K562 (cell line): ENCODE results near the gene SVOP. TPM values are rescaled to one million over a fixed set of nuclear protein-coding genes. Genes with fewer than 3 reads are reported as not detected.

Source experiments
- ATAC-seq: fragments of 200-7000 bp; cut with Tn5 transposase; 3 replicates; pipeline ENCODE4 v1.9.1; 2020; ENCODE audit warnings: moderate library complexity
- BruUV-seq: library from RNA; stranded (reverse); fragments of 400-500 nt; replicated peaks from 2 replicates; lab custom pipeline; 2021; lab: Mats Ljungman, UMichigan
- CTCF ChIA-PET: fragments of 300-600 bp; formaldehyde crosslinking; extraction: SDS; loops from one replicate; lab custom pipeline; 2021; ENCODE audit warnings: low intra/inter-chr PET ratio; lab: Yijun Ruan, JAX
- POLR2A ChIA-PET: fragments of 300-600, 350-650 bp; sonication (Branson Sonifier 250); formaldehyde crosslinking; extraction: SDS; loops from one replicate; lab custom pipeline; 2021; ENCODE audit warnings: antibody characterized with exemption, inconsistent platforms; lab: Yijun Ruan, JAX
- DNase-seq, 4 experiments: peaks; one replicate each; pipeline versions ENCODE4 v3.0.0 to v3.0.0-alpha.2; 2011 to 2018; ENCODE audit warnings: low spot score in 3 of 4, mixed read lengths in 3 of 4; ENCODE audit errors: extremely low read depth in 1 of 4
- FAIRE-seq: peaks from 2 replicates; lab custom pipeline; 2011; peaks lifted over from hg19 to GRCh38; lab: Jason Lieb, UNC
- H2AFZ ChIP-seq: 2 replicates; pipeline ENCODE4 v1.6.0; 2011; ENCODE audit warnings: low read depth, low read length, control low read depth, inconsistent platforms
- H3K27ac ChIP-seq: fragments of 200-600 bp; 3 replicates; pipeline ENCODE4 v1.8.0; 2011; ENCODE audit warnings: low read depth, mild to moderate bottlenecking, control low read depth, inconsistent platforms, low read length, moderate library complexity, mixed read lengths; ENCODE audit errors: extremely low read depth
- H3K27me3 ChIP-seq, 2 experiments: fragments of 300-600 bp in 1 of 2; 2 replicates in 1 of 2; 3 replicates in 1 of 2; pipeline versions ENCODE4 v1.6.0 to v1.8.0; 2011; ENCODE audit warnings: inconsistent platforms in 2 of 2, low read length in 2 of 2, mild to moderate bottlenecking in 1 of 2, mixed read lengths in 1 of 2, moderate library complexity in 1 of 2; ENCODE audit not compliant: control insufficient read depth in 2 of 2, insufficient read depth in 2 of 2
- H3K36me3 ChIP-seq: fragments of 300-600 bp; 3 replicates; pipeline ENCODE4 v1.8.0; 2011; ENCODE audit warnings: mild to moderate bottlenecking, low read length, inconsistent platforms; ENCODE audit not compliant: control insufficient read depth, insufficient read depth
- H3K4me1 ChIP-seq, 2 experiments: fragments of 200-600 bp in 1 of 2; replicated peaks in 1 of 2; 2 replicates in 1 of 2; 3 replicates in 1 of 2; pipeline versions ENCODE4 v1.5.1 to v1.8.0; 2011; ENCODE audit warnings: inconsistent platforms in 2 of 2, low read length in 2 of 2, mild to moderate bottlenecking in 1 of 2, mixed read lengths in 1 of 2, moderate library complexity in 1 of 2; ENCODE audit not compliant: control insufficient read depth in 2 of 2, insufficient read depth in 2 of 2
- H3K4me2 ChIP-seq: 2 replicates; pipeline ENCODE4 v1.6.1; 2011; ENCODE audit warnings: low read length, control low read depth, inconsistent platforms, mixed read lengths; ENCODE audit not compliant: insufficient read depth
- H3K4me3 ChIP-seq: fragments of 200-600 bp; sonication (generic), shearing (Covaris generic); 2 replicates; pipeline ENCODE4 v1.5.1; 2016; ENCODE audit warnings: control low read depth, inconsistent platforms
- H3K79me2 ChIP-seq: fragments of 200-600 bp; 3 replicates; pipeline ENCODE4 v1.8.0; 2011; ENCODE audit warnings: low read length, inconsistent platforms; ENCODE audit not compliant: control insufficient read depth, insufficient read depth
- H3K9ac ChIP-seq, 2 experiments: 2 replicates each; pipeline versions ENCODE4 v1.6.0 to v1.6.1; 2011; ENCODE audit warnings: low read depth in 2 of 2, low read length in 2 of 2, control low read depth in 1 of 2, inconsistent platforms in 1 of 2, mild to moderate bottlenecking in 1 of 2, mixed read lengths in 1 of 2; ENCODE audit not compliant: insufficient read depth in 1 of 2
- H3K9me1 ChIP-seq: one replicate; pipeline ENCODE4 v1.6.0; 2011; ENCODE audit warnings: inconsistent platforms, mild to moderate bottlenecking, low read length, moderate library complexity; ENCODE audit not compliant: control insufficient read depth, insufficient read depth
- H3K9me3 ChIP-seq: replicated peaks from 2 replicates; pipeline ENCODE4 v1.5.1; 2011; ENCODE audit warnings: low read depth, low read length, inconsistent platforms; ENCODE audit not compliant: control insufficient read depth, insufficient read depth
- H4K20me1 ChIP-seq: replicated peaks from 2 replicates; pipeline ENCODE4 v1.6.1; 2011; ENCODE audit warnings: low read length, inconsistent platforms, mixed read lengths; ENCODE audit not compliant: control insufficient read depth, insufficient read depth
- ZFP91 ChIP-seq: sonication (generic); formaldehyde crosslinking; IDR thresholded peaks from 2 replicates; pipeline ENCODE4 v1.8.0; 2022; ENCODE audit warnings: mild to moderate bottlenecking, missing genetic modification reagents
- ZNF184 ChIP-seq: sonication (generic); formaldehyde crosslinking; IDR thresholded peaks from 2 replicates; pipeline ENCODE4 v1.5.0; 2020; ENCODE audit warnings: missing genetic modification reagents
- WGBS: fragments of 100-300 bp; shearing (Covaris generic); methylation state at CpG from one replicate; pipeline ENCODE4 v1.1.6; 2016; ENCODE audit warnings: low coverage, mixed read lengths; ENCODE audit not compliant: insufficient coverage; ENCODE audit errors: missing lambda C conversion rate; 5-methylcytosine and 5-hydroxymethylcytosine counted together
- in situ Hi-C: fragments of 300-500 bp; cut with MboI; formaldehyde crosslinking; loops from 4 replicates; pipeline ENCODE4 v1.15.0; 2018; ENCODE audit warnings: inconsistent platforms, mixed read lengths
- intact Hi-C: fragments of 100-400 bp; cut with micrococcal nuclease; formaldehyde crosslinking; loops from 2 replicates; pipeline ENCODE4 v1.14.2; 2022
- polyA plus RNA-seq, 8 experiments: library from polyadenylated mRNA; depleted of rRNA in 4 of 8; stranded (reverse) in 5 of 8; unstranded in 3 of 8; fragments of >200 nt; fragmentation: Nextera tagmentation in 2 of 8; fragmentation: Illumina TruSeq in 1 of 8; extraction: Ambion mirVana in 2 of 8; extraction: Trizol in 1 of 8; gene quantifications; 2 replicates each; pipeline versions ENCODE4 v1.2.1 to v1.2.3, GENCODE V29; 2011 to 2014; ENCODE audit warnings: inconsistent platforms in 1 of 8, missing spikeins in 1 of 8
- total RNA-seq, 7 experiments: library from RNA; depleted of rRNA in 6 of 7; stranded (reverse); fragments of >200 nt in 6 of 7; fragmentation: Illumina TruSeq in 2 of 7; extraction: Trizol in 2 of 7; gene quantifications; 2 replicates each; pipeline versions ENCODE4 v1.2.1 to v1.2.3, GENCODE V29; 2011 to 2021; ENCODE audit warnings: low replicate concordance in 1 of 7
- TF ChIP-seq, protein P1 (sequence below), 2 experiments: IDR thresholded peaks in 1 of 2; conservative IDR thresholded peaks in 1 of 2; 2 replicates each; pipeline ENCODE4 v1.6.1; 2016; ENCODE audit warnings: low read depth in 2 of 2, mild to moderate bottlenecking in 1 of 2, missing compliant biosample characterization in 1 of 2, missing genetic modification characterization in 1 of 2, moderate library complexity in 1 of 2

The SVOP gene
- total and polyA plus RNA-seq, 9 of the 15 experiments (the other 6 are each of a cell fraction or from before 2014, with no cell fraction given), result 0.01 to 0.09 (median 0.06) TPM; not detected in 1

- TF ChIP-seq ZFP91 (CRISPR knock-in tag), result no peak
Measured at GRCh38 chr12:109057376-109057775, 36.5 kb upstream of the SVOP start (continued).

DNA sequence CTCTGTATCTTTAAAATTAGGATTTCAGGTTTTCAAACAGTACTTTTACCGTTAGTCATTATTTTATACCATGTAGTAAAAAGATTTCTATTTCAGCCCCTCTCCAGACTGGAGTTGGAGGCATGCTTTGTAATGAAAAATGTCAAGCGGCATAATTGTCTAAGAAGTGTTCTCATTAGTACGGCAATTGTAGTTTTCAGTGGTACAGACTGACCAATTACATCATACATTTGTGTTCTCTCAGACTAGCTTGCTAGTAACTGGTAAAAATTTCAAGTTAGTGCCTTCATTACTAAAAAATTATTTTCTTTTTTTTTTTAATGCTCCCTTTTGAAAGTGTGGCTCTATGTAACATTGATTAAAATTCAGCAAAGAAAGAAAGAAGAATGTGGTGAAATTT is 36.0 kb upstream of the SVOP start:
- Histone ChIP-seq H3K4me2 (no peak overlapping the region), H4K20me1 (no peaks in the 10 kb centered on the region), H2AFZ (no peak overlapping the region), H3K9me3 (no peaks in the 10 kb centered on the region), H3K27me3 (no peaks in the 10 kb centered on the region), H3K27ac (no peak overlapping the region), H3K9me1 (no peaks in the 10 kb centered on the region), H3K4me1 (peaks cover 0 to 2% of the 10 kb centered on the region in 2 experiments; a peak in 2 of 5 replicates), H3K9ac (no peak overlapping the region), H3K79me2 (peaks cover 11% of the 10 kb centered on the region; the same call in 1 of the 3 replicates), H3K4me3 (no peak overlapping the region), H3K36me3 (peaks cover 9% of the 10 kb centered on the region; the same call in 2 of the 3 replicates)
- CTCF ChIA-PET, result no interaction called here
- DNase-seq (no peak), ATAC-seq (no peak), FAIRE-seq (no peak)
- in situ Hi-C loops (no loop called here), intact Hi-C loops (no loop called here)
- 74% methylated on average over 3 of the region's 3 CpGs for WGBS
- TF ChIP-seq ZNF184 (CRISPR knock-in tag), result no peak
- TF ChIP-seq, protein P1, sequence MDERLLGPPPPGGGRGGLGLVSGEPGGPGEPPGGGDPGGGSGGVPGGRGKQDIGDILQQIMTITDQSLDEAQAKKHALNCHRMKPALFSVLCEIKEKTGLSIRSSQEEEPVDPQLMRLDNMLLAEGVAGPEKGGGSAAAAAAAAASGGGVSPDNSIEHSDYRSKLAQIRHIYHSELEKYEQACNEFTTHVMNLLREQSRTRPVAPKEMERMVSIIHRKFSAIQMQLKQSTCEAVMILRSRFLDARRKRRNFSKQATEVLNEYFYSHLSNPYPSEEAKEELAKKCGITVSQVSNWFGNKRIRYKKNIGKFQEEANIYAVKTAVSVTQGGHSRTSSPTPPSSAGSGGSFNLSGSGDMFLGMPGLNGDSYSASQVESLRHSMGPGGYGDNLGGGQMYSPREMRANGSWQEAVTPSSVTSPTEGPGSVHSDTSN (CRISPR knock-in tag; IDR thresholded peaks at IDR 0.05; ENCODE audit: low read depth), result no peak
- TF ChIP-seq, protein P1 (tag; conservative IDR thresholded peaks at IDR 0.05; ENCODE audit: low read depth), result no peak
- POLR2A ChIA-PET, result no interaction called here
- no TSS peak for BruUV-seq
